MCF 10A (cell line): ENCODE data around the gene EXT2. TPM values are rescaled to one million over a fixed set of nuclear protein-coding genes. Genes with fewer than 3 reads are reported as not detected.

Experiments
- BruUV-seq: library from RNA; stranded (reverse); fragments of 400-500 nt; replicated peaks from 2 replicates; lab custom pipeline; 2021; lab: Mats Ljungman, UMichigan
- CTCF ChIA-PET: fragments of 300-600 bp; sonication (Branson Sonifier 250); formaldehyde crosslinking; extraction: SDS; loops from one replicate; lab custom pipeline; 2021; ENCODE audit warnings: antibody characterized with exemption, inconsistent platforms; lab: Yijun Ruan, JAX
- POLR2A ChIA-PET: fragments of 300-600, 350-650 bp; sonication (Branson Sonifier 250); formaldehyde crosslinking; extraction: SDS; loops from one replicate; lab custom pipeline; 2020; ENCODE audit warnings: antibody characterized with exemption, inconsistent platforms; lab: Yijun Ruan, JAX
- DNase-seq: peaks from one replicate; pipeline ENCODE4 v3.0.0-alpha.2; 2018; ENCODE audit not compliant: unreplicated experiment
- H3K27ac Mint-ChIP-seq: one replicate; pipeline ENCODE4 v1.8.0; 2022; ENCODE audit warnings: mild to moderate bottlenecking, low read depth, mixed read lengths; ENCODE audit not compliant: unreplicated experiment
- H3K27me3 Mint-ChIP-seq: one replicate; pipeline ENCODE4 v1.8.0; 2022; ENCODE audit warnings: mixed read lengths; ENCODE audit not compliant: insufficient read depth, unreplicated experiment
- H3K36me3 Mint-ChIP-seq: one replicate; pipeline ENCODE4 v1.8.0; 2022; ENCODE audit warnings: mild to moderate bottlenecking, moderate library complexity, mixed read lengths; ENCODE audit not compliant: insufficient read depth, unreplicated experiment
- H3K4me1 Mint-ChIP-seq: one replicate; pipeline ENCODE4 v1.8.0; 2022; ENCODE audit warnings: mixed read lengths; ENCODE audit not compliant: insufficient read depth, unreplicated experiment
- H3K4me3 Mint-ChIP-seq: one replicate; pipeline ENCODE4 v1.8.0; 2022; ENCODE audit warnings: mild to moderate bottlenecking, moderate library complexity, mixed read lengths; ENCODE audit not compliant: unreplicated experiment
- H3K9me3 Mint-ChIP-seq: one replicate; pipeline ENCODE4 v1.8.0; 2022; ENCODE audit warnings: mixed read lengths; ENCODE audit not compliant: unreplicated experiment
- intact Hi-C: fragments of 100-400 bp; cut with micrococcal nuclease; formaldehyde crosslinking; loops from 2 replicates; pipeline ENCODE4 v1.14.1; 2022
- total RNA-seq: library from RNA; stranded (reverse); gene quantifications from 2 replicates; pipeline ENCODE4 v1.2.3, GENCODE V29; 2022
- TF ChIP-seq, protein P1 (sequence below): fragments of 200-600 bp; IDR thresholded peaks from one replicate; pipeline ENCODE4 v1.8.0; 2022; ENCODE audit warnings: antibody characterized with exemption, mild to moderate bottlenecking; ENCODE audit not compliant: unreplicated experiment

The EXT2 gene
- total RNA-seq, 1 experiment from 2014 or later = 73.1 TPM

DNA sequence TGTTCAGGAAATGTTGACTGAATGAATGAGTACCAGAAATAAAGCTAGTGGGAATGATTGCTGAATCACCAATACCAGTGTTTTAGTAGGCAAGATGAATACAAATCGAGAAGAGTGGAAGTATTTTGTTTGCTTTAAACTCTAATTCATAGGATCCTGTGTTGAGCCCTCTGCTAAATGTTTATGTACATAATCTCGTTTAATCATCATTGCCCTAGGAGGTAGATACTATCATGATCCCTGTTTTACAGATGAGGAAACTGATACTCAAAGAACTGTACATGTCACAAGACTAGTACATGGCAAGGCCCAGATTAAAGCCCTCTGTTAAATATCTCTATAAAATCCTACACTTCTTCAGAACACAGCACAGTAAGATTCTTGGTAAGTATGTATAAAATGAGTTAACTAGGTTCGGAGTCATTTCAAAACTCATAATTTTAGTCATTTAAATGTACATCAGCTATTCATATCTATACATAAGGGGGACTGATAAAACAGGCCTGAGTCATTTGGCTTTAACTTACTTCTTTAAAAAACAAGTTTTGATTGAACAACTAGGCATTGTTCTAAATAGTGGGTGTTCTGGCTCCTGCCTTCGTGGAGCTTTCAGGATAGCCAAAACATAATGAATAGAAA, 97.1 kb downstream of the EXT2 start:
- Mint-ChIP-seq H3K36me3 (peaks cover 10% of the 10 kb centered on the region), H3K9me3 (peaks cover 16% of the 10 kb centered on the region), H3K4me1 (no peaks in the 10 kb centered on the region), H3K27ac (no peak overlapping the region), H3K27me3 (no peaks in the 10 kb centered on the region), H3K4me3 (no peak overlapping the region)
- ChIA-PET CTCF (interaction anchor here (0.8 to 1.1 kb wide), 2 partner anchors 9 to 12 kb away, joined by 3 to 9 read pairs; no protein-coding TSS in a partner anchor), POLR2A (interaction anchor here (1.4 kb wide), 1 partner anchor 13 kb away, joined by 5 read pairs; no protein-coding TSS in a partner anchor)
- no TSS peak for BruUV-seq
- DNase-seq = no peak
- TF ChIP-seq, protein P1, sequence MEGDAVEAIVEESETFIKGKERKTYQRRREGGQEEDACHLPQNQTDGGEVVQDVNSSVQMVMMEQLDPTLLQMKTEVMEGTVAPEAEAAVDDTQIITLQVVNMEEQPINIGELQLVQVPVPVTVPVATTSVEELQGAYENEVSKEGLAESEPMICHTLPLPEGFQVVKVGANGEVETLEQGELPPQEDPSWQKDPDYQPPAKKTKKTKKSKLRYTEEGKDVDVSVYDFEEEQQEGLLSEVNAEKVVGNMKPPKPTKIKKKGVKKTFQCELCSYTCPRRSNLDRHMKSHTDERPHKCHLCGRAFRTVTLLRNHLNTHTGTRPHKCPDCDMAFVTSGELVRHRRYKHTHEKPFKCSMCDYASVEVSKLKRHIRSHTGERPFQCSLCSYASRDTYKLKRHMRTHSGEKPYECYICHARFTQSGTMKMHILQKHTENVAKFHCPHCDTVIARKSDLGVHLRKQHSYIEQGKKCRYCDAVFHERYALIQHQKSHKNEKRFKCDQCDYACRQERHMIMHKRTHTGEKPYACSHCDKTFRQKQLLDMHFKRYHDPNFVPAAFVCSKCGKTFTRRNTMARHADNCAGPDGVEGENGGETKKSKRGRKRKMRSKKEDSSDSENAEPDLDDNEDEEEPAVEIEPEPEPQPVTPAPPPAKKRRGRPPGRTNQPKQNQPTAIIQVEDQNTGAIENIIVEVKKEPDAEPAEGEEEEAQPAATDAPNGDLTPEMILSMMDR = no peak
- intact Hi-C loops = no loop called here

DNA sequence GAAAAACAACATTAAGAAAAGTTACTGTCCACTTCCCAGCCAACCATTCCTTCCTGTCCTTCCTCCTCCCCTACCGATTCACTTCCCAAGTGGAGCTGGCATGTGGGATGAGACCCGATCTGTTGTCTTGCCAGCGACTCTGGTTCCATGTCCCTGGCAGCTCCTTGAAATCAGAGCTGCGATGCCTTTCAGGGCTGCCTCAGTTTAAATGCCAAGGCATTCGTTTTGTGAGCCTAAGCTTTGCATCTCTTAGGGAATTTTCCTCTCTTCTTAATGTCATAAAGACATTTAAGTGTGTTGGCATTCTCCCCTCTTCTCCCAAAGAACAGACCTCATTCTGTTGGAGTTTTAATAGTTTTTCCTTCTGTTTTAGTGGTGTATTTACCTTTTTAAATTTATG, 98.4 kb downstream of the EXT2 start:
- no peaks in the 10 kb centered on the region for H3K4me1 Mint-ChIP-seq
- TF ChIP-seq, protein P1 = no peak
- DNase-seq = no peak
- ChIA-PET CTCF (interaction anchor here (0.8 to 1.5 kb wide), 2 partner anchors 14 to 60 kb away, joined by 3 read pairs; no protein-coding TSS in a partner anchor), POLR2A (no interaction called here)
- H3K27ac Mint-ChIP-seq = no peak overlapping the region
- intact Hi-C loops = no loop called here
- H3K9me3 Mint-ChIP-seq = peaks cover 8% of the 10 kb centered on the region
- H3K36me3 Mint-ChIP-seq = peaks cover 21% of the 10 kb centered on the region
- H3K27me3 Mint-ChIP-seq = no peaks in the 10 kb centered on the region
- no peak overlapping the region for H3K4me3 Mint-ChIP-seq
- no TSS peak for BruUV-seq

DNA sequence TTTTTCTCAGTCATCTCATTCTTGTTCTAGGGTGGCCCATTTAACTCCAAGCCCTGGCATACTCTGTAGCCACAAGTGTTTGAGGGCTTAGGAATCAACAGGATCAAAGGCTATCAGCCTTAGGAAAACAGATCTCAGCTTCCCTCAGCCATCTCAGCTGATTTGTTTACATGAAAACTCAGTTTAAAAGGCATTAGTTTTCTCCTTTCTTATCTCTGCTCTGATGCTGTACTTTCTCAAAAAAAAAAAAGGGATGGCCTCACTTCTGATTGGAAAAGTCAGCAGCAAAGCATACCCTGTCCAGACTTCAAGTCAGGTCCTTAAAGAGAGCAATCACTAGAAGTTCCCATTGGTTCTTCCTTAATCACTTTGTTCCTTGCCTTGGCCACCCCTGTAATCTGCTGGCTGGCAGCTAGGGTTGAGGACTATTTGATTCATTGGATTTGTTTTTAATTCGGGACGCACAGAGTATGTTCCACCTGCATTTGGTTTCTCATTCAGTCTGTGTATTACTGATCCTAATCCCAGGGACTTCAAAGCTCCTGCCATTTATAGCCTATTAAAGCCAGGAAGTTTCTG, 102.8 kb downstream of the EXT2 start:
- POLR2A ChIA-PET = no interaction called here
- Mint-ChIP-seq H3K27me3 (no peaks in the 10 kb centered on the region), H3K9me3 (no peaks in the 10 kb centered on the region), H3K4me1 (no peaks in the 10 kb centered on the region), H3K4me3 (no peak overlapping the region), H3K36me3 (peaks cover 33% of the 10 kb centered on the region), H3K27ac (no peak overlapping the region)
- TF ChIP-seq, protein P1 = no peak
- no TSS peak for BruUV-seq
- DNase-seq = no peak
- CTCF ChIA-PET = interaction anchor here (1.0 kb wide), 1 partner anchor 9 kb away, joined by 3 read pairs; no protein-coding TSS in a partner anchor
- intact Hi-C loops = no loop called here

DNA sequence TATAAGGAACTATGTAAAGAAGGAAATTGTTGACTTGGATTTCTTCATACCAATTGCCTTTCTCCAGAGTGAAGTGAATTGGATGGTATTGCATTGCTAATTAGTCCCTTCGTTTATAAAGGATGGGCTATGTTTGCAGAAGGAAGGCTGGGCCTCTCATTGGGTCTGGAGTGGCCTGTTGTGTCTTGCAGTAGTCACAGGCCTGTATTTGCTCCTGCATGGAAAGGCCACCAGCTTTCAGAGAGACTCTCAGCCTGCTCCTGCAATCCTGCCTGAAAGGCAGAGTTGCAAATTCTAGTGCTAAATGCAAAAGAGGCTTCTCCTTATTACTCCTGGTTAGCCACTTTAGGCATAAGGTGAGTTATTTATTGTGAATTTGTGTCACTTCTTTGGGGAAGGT, 103.8 kb downstream of the EXT2 start:
- Mint-ChIP-seq H3K27me3 (no peaks in the 10 kb centered on the region), H3K4me3 (no peak overlapping the region), H3K27ac (no peak overlapping the region), H3K9me3 (no peaks in the 10 kb centered on the region), H3K36me3 (peaks cover 33% of the 10 kb centered on the region), H3K4me1 (no peaks in the 10 kb centered on the region)
- BruUV-seq = TSS peak; percentile 32
- DNase-seq = no peak
- CTCF ChIA-PET = no interaction called here
- POLR2A ChIA-PET = no interaction called here
- TF ChIP-seq, protein P1 = no peak
- intact Hi-C loops = no loop called here
